ENCODE results near the gene COL9A3. TPM values are rescaled to one million over a fixed set of nuclear protein-coding genes. Genes with fewer than 3 reads are reported as not detected.

Gene COL9A3
- total RNA-seq, 2 experiments from 2014 or later = not detected

GRCh38 chr20:62802026-62802712, 14.7 kb upstream of the COL9A3 start:
- intact Hi-C loops (cut with micrococcal nuclease) = no loop called here
- ChIA-PET CTCF (no interaction called here), POLR2A (interaction anchor here (0.6 kb wide), 1 partner anchor 395 kb away, joined by 3 read pairs; no protein-coding TSS in a partner anchor)
- ATAC-seq (no peak), DNase-seq (no peak)
- Mint-ChIP-seq H3K4me3 (no peak overlapping the region), H3K36me3 (ENCODE audit: low read depth) (peaks cover 35% of the 10 kb centered on the region), H3K27me3 (no peaks in the 10 kb centered on the region), H3K27ac (no peak overlapping the region), H3K9me3 (no peaks in the 10 kb centered on the region), H3K4me1 (ENCODE audit: low read depth) (peaks cover 31% of the 10 kb centered on the region)
- TF ChIP-seq, protein P1, sequence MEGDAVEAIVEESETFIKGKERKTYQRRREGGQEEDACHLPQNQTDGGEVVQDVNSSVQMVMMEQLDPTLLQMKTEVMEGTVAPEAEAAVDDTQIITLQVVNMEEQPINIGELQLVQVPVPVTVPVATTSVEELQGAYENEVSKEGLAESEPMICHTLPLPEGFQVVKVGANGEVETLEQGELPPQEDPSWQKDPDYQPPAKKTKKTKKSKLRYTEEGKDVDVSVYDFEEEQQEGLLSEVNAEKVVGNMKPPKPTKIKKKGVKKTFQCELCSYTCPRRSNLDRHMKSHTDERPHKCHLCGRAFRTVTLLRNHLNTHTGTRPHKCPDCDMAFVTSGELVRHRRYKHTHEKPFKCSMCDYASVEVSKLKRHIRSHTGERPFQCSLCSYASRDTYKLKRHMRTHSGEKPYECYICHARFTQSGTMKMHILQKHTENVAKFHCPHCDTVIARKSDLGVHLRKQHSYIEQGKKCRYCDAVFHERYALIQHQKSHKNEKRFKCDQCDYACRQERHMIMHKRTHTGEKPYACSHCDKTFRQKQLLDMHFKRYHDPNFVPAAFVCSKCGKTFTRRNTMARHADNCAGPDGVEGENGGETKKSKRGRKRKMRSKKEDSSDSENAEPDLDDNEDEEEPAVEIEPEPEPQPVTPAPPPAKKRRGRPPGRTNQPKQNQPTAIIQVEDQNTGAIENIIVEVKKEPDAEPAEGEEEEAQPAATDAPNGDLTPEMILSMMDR (IDR thresholded peaks at IDR 0.05) = no peak

- CTCF ChIA-PET = interaction anchor here (0.7 kb wide), 1 partner anchor 10 kb away, joined by 3 read pairs; no protein-coding TSS in a partner anchor
- H3K9me3 Mint-ChIP-seq = no peaks in the 10 kb centered on the region
- peaks cover 30% of the 10 kb centered on the region for H3K4me1 Mint-ChIP-seq (ENCODE audit: low read depth)
- TF ChIP-seq, protein P1 (IDR thresholded peaks at IDR 0.05) = no peak
- intact Hi-C loops (cut with micrococcal nuclease) = no loop called here
- peak; percentile 27 for ATAC-seq
- peak; percentile 50 for DNase-seq
- peak overlapping the region; percentile 83 for H3K4me3 Mint-ChIP-seq
- H3K27me3 Mint-ChIP-seq = no peaks in the 10 kb centered on the region
- POLR2A ChIA-PET = interaction anchor here (0.8 to 2.2 kb wide), 5 partner anchors 9 to 181 kb away, joined by 3 to 12 read pairs (median 6); no protein-coding TSS in a partner anchor
- peaks cover 31% of the 10 kb centered on the region for H3K36me3 Mint-ChIP-seq (ENCODE audit: low read depth)
- peak overlapping the region; percentile 88 for H3K27ac Mint-ChIP-seq
Measured at GRCh38 chr20:62804021-62804626, 12.7 kb upstream of the COL9A3 start.

DNA sequence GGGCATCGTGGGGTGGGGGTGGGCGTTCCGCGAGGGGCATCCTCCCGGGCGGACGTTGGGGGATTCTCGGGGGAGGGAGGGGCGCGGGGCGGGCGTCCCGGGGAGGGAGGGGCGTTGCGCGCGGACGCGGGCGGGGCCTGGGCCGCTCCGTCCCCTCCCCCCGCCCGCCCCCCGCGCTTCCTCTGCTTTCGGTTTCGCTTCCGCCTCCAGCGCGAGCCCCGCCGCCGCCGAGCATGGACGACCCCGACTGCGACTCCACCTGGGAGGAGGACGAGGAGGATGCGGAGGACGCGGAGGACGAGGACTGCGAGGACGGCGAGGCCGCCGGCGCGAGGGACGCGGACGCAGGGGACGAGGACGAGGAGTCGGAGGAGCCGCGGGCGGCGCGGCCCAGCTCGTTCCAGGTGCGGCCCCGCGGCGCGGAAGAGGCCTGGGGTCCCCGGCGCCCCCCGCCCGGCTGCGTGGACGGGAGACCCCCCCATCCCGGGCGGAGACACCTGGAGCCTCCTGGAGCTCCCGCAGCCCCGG, 12.2 kb upstream of the COL9A3 start, which contains the start of gene OGFR:
TSS of gene OGFR (plus strand) at position 209 of the 528 bp plus-strand sequence. CDS start at position 234, 25 bp downstream.
- POLR2A ChIA-PET = interaction anchor here (1.1 to 2.2 kb wide), 4 partner anchors 10 to 182 kb away, joined by 3 to 12 read pairs (median 7); no protein-coding TSS in a partner anchor
- H3K27me3 Mint-ChIP-seq = no peaks in the 10 kb centered on the region
- peak; percentile 77 for DNase-seq
- no peaks in the 10 kb centered on the region for H3K9me3 Mint-ChIP-seq
- peak within 1 kb of the TSS; percentile 83 for H3K4me3 Mint-ChIP-seq
- CTCF ChIA-PET = no interaction called here
- TF ChIP-seq, protein P1 (IDR thresholded peaks at IDR 0.05) = no peak
- intact Hi-C loops (cut with micrococcal nuclease) = no loop called here
- ATAC-seq = peak; percentile 60
- H3K27ac Mint-ChIP-seq = peak within 1 kb of the TSS; percentile 93
- peaks cover 29% of the 10 kb centered on the region for H3K36me3 Mint-ChIP-seq (ENCODE audit: low read depth)
- peaks cover 30% of the 10 kb centered on the region for H3K4me1 Mint-ChIP-seq (ENCODE audit: low read depth)

- Mint-ChIP-seq H3K36me3 (ENCODE audit: low read depth) (peaks cover 25% of the 10 kb centered on the region), H3K27ac (peak overlapping the region; percentile 77), H3K4me1 (ENCODE audit: low read depth) (peaks cover 30% of the 10 kb centered on the region), H3K4me3 (peak overlapping the region; percentile 82), H3K9me3 (no peaks in the 10 kb centered on the region), H3K27me3 (no peaks in the 10 kb centered on the region)
- DNase-seq (peak; percentile 45), ATAC-seq (peak; percentile 35)
- intact Hi-C loops (cut with micrococcal nuclease) = no loop called here
- ChIA-PET POLR2A (interaction anchor here (1.1 to 2.2 kb wide), 3 partner anchors 8 to 154 kb away, joined by 3 to 11 read pairs (median 7); no protein-coding TSS in a partner anchor), CTCF (interaction anchor here (1.5 kb wide), 1 partner anchor 14 kb away, joined by 4 read pairs; no protein-coding TSS in a partner anchor)
- TF ChIP-seq, protein P1 (IDR thresholded peaks at IDR 0.05) = no peak
Measured at GRCh38 chr20:62805155-62805710, 11.6 kb upstream of the COL9A3 start.

All from activated CD8-positive, alpha-beta T cell treated with anti-CD3 and anti-CD28 coated beads for 36 hours (primary cell).